Ovary (tissue), 3 donors: ENCODE measurements around the gene PTPRN2.

ENCODE experiments used
- EP300 ChIP-seq: sonication (generic); formaldehyde crosslinking; IDR thresholded peaks from one replicate; pipeline ENCODE4 v1.6.1; 2017; ENCODE audit warnings: antibody characterized with exemption
- POLR2A ChIP-seq: fragments of 450-650 bp; IDR thresholded peaks from one replicate; pipeline ENCODE4 v1.6.1; 2017; ENCODE audit warnings: antibody characterized with exemption, mild to moderate bottlenecking, moderate library complexity
- TF ChIP-seq, protein P1 (sequence below), 3 donors: fragments of 450-650 bp in 2 of 3; fragments of 200-600 bp in 1 of 3; IDR thresholded peaks; one replicate each; pipeline versions ENCODE4 v1.5.1 to v1.8.0; 2016 to 2022; ENCODE audit warnings: antibody characterized with exemption in 3 of 3, mild to moderate bottlenecking in 1 of 3
- donor health status: DM: no; HTN: no; CAD: no.

DNA sequence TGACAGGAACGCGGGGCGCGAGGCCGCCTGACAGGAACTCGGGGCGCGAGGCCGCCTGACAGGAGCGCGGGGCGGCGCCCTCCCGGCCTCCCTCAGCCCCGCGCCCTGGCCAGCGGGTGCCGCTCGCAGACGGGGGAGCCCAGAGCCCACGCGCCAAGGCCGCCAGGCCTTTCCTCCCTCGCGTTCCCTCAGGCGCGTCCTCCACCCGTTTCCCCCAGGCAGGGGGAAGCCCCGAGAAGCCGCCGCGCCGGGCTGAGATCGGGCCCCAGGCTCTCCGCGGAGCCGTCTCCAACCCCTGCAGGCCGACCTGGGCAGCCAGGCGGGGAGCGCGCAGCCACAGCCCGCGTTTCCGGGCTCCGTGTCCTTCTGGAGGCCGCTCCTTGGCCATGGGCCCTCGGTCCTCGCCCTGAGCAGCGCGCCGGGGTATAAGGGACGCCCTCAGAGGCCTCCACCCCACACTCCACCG is 17.7 kb downstream of the PTPRN2 start:
- no peak for TF ChIP-seq EP300
- no peak for TF ChIP-seq POLR2A
- TF ChIP-seq, protein P1, sequence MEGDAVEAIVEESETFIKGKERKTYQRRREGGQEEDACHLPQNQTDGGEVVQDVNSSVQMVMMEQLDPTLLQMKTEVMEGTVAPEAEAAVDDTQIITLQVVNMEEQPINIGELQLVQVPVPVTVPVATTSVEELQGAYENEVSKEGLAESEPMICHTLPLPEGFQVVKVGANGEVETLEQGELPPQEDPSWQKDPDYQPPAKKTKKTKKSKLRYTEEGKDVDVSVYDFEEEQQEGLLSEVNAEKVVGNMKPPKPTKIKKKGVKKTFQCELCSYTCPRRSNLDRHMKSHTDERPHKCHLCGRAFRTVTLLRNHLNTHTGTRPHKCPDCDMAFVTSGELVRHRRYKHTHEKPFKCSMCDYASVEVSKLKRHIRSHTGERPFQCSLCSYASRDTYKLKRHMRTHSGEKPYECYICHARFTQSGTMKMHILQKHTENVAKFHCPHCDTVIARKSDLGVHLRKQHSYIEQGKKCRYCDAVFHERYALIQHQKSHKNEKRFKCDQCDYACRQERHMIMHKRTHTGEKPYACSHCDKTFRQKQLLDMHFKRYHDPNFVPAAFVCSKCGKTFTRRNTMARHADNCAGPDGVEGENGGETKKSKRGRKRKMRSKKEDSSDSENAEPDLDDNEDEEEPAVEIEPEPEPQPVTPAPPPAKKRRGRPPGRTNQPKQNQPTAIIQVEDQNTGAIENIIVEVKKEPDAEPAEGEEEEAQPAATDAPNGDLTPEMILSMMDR (IDR thresholded peaks at IDR 0.05), result no peak
